GM19372 (cell line): Measurements from ENCODE around the gene LMCD1.

Experiments used
- ATAC-seq: cut with Tn5 transposase; IDR thresholded peaks from one replicate; pipeline ENCODE4 v1.9.1; 2021; ENCODE audit warnings: mild to moderate bottlenecking, low read depth, moderate library complexity; ENCODE audit not compliant: unreplicated experiment

Gene LMCD1

GRCh38 chr3:8608041-8608790 is 106.6 kb downstream of the LMCD1 start:
- ATAC-seq = no peak

- ATAC-seq = no peak
Observed at GRCh38 chr3:8608791-8609467, 107.3 kb downstream of the LMCD1 start.

GRCh38 chr3:8610951-8611350 is 109.3 kb downstream of the LMCD1 start:
- no peak for ATAC-seq

- no peak for ATAC-seq
Observed at GRCh38 chr3:8617921-8618320, 116.3 kb downstream of the LMCD1 start.

- no peak for ATAC-seq
Observed at GRCh38 chr3:8618950-8619349, 117.3 kb downstream of the LMCD1 start.

GRCh38 chr3:8619548-8619947 is 117.9 kb downstream of the LMCD1 start:
- ATAC-seq = no peak

GRCh38 chr3:8621141-8621540 is 119.5 kb downstream of the LMCD1 start:
- no peak for ATAC-seq

GRCh38 chr3:8621872-8622271 is 120.2 kb downstream of the LMCD1 start:
- ATAC-seq = no peak

GRCh38 chr3:8622873-8623691 is 121.5 kb downstream of the LMCD1 start:
- ATAC-seq = peak; percentile 93

GRCh38 chr3:8623741-8624140 is 122.1 kb downstream of the LMCD1 start:
- ATAC-seq = no peak
